ENCODE measurements around the gene KIAA0319L. TPM values are rescaled to one million over a fixed set of nuclear protein-coding genes. Genes with fewer than 3 reads are reported as not detected.
"Not testable (repeated sequence)": the region's sequence is repeated elsewhere in the genome, so short reads cannot be mapped to it uniquely, and the experiment has no call there.

Gene KIAA0319L
- total and polyA plus RNA-seq, 9 donors = 26.7 to 45.9 (median 34.4) TPM

GRCh38 chr1:35470977-35471613 is 86.1 kb downstream of the KIAA0319L start:
- peaks cover 27% of the 10 kb centered on the region for H3K36me3 ChIP-seq (ENCODE audit: control insufficient read depth, insufficient read depth, low read length)
- no peak overlapping the region for H3K27ac ChIP-seq (ENCODE audit: low read length)
- no peaks in the 10 kb centered on the region for H3K27me3 ChIP-seq (ENCODE audit: control insufficient read depth, insufficient read depth, low read length)
- DNase-seq = no peak
- H3K4me1 ChIP-seq (ENCODE audit: control insufficient read depth, insufficient read depth, low read length) = no peaks in the 10 kb centered on the region
- 83% methylated on average over 3 of the region's 4 CpGs for WGBS (ENCODE audit: insufficient coverage)
- H3K4me3 ChIP-seq (ENCODE audit: low read length) = no peak overlapping the region
- no peaks in the 10 kb centered on the region for H3K9me3 ChIP-seq (replicated peaks; ENCODE audit: control insufficient read depth, low read depth, low read length)

DNA sequence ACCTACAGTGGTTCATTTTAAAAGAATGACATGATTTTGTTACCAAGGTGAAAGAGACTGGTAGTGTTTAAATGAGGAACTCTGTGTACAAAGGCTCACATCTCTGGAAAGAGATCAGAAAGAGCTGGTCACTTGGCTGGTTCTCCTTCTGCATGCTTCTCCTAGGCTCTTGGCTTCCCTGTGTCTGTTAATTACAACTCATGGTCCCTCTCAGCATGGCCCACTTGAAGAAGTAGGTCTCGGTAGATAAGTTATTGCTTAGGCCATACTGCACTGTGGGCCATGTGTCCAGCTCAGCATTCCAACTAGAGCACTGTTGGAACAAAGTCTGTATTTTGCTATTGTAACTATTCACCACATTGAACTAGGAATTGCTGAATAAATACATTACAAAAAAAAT is 91.1 kb downstream of the KIAA0319L start:
- Histone ChIP-seq H3K36me3 (ENCODE audit: control insufficient read depth, insufficient read depth, low read length) (peaks cover 54% of the 10 kb centered on the region), H3K9me3 (replicated peaks; ENCODE audit: control insufficient read depth, low read depth, low read length) (peaks cover 2% of the 10 kb centered on the region), H3K4me1 (ENCODE audit: control insufficient read depth, insufficient read depth, low read length) (no peaks in the 10 kb centered on the region), H3K27me3 (ENCODE audit: control insufficient read depth, insufficient read depth, low read length) (no peaks in the 10 kb centered on the region), H3K4me3 (ENCODE audit: low read length) (no peak overlapping the region), H3K27ac (ENCODE audit: low read length) (no peak overlapping the region)
- DNase-seq = no peak
- no CpG with 5 or more reads among the region's 1 CpG for WGBS (ENCODE audit: insufficient coverage)

- peaks cover 39% of the 10 kb centered on the region for H3K36me3 ChIP-seq (ENCODE audit: control insufficient read depth, insufficient read depth, low read length)
- H3K27me3 ChIP-seq (ENCODE audit: control insufficient read depth, insufficient read depth, low read length); H3K4me1 ChIP-seq (ENCODE audit: control insufficient read depth, insufficient read depth, low read length); DNase-seq; H3K9me3 ChIP-seq (replicated peaks; ENCODE audit: control insufficient read depth, low read depth, low read length); H3K4me3 ChIP-seq (ENCODE audit: low read length); H3K27ac ChIP-seq (ENCODE audit: low read length): not testable (repeated sequence)
- 100% methylated on average over 1 of the region's 2 CpGs for WGBS (ENCODE audit: insufficient coverage)
These were observed 93.5 kb downstream of the KIAA0319L start for GRCh38 chr1:35463749-35464148.

DNA sequence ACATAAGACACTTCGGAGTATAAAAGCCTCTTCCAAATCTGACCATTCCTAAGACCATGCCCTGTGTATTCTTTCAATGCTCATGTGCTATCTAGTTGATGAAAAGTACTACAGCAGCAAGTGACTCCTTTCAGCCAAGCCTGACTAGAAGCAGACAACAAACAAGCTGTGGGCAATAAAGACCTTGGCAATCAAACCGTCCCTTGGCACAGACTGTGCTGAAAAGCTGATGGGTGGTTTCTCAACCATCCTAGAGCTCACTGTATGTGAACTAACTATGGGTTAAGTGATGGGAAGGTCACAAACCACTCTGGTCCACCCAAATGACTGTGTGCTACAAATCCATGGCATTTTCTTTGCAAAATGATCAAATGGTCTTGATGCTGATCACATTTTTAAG is 94.0 kb downstream of the KIAA0319L start:
- DNase-seq = no peak
- no peak overlapping the region for H3K27ac ChIP-seq (ENCODE audit: low read length)
- peaks cover 2% of the 10 kb centered on the region for H3K9me3 ChIP-seq (replicated peaks; ENCODE audit: control insufficient read depth, low read depth, low read length)
- no peaks in the 10 kb centered on the region for H3K27me3 ChIP-seq (ENCODE audit: control insufficient read depth, insufficient read depth, low read length)
- H3K4me1 ChIP-seq (ENCODE audit: control insufficient read depth, insufficient read depth, low read length) = no peaks in the 10 kb centered on the region
- 100% methylated on average over 1 of the region's 2 CpGs for WGBS (ENCODE audit: insufficient coverage)
- H3K36me3 ChIP-seq (ENCODE audit: control insufficient read depth, insufficient read depth, low read length) = peaks cover 40% of the 10 kb centered on the region
- no peak overlapping the region for H3K4me3 ChIP-seq (ENCODE audit: low read length)

DNA sequence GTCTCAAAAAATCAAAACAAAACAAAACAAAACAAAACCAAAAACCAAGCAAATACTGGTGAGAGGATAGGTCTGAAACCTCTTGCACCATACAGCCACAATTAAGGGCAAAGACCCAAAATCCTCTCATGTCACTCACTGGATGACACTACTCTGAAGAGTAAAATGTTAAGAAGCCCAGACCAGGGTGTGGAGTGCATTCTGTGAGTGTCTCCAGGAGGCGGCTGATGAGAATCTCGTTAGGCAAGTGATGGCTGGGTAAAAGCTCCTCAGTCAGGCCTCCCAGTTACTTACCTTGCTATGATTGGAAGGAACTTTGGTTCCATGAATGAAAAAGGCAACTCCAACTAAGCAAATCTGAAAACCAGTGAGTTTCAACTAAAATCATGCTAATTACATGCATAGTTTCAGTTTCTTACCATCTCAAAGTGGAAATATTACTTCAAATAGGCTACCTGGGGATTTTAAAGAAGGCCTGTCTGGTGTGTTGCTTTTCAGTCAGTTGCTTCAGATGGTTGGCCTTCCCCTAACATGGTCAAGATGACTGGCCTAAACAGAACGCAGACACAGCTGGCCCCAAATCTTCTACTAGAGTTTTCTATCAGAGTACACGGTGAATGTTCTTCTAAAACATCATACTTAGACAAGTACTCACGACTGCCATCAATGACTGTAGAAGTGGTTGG is 95.1 kb downstream of the KIAA0319L start:
- H3K36me3 ChIP-seq (ENCODE audit: control insufficient read depth, insufficient read depth, low read length) = peaks cover 41% of the 10 kb centered on the region
- WGBS (ENCODE audit: insufficient coverage) = 100% methylated on average over 1 of the region's 5 CpGs

GRCh38 chr1:35460796-35461195 is 96.4 kb downstream of the KIAA0319L start:
- H3K27me3 ChIP-seq (ENCODE audit: control insufficient read depth, insufficient read depth, low read length) = no peaks in the 10 kb centered on the region
- no peak overlapping the region for H3K4me3 ChIP-seq (ENCODE audit: low read length)
- peaks cover 2% of the 10 kb centered on the region for H3K9me3 ChIP-seq (replicated peaks; ENCODE audit: control insufficient read depth, low read depth, low read length)
- WGBS (ENCODE audit: insufficient coverage) = no CpG with 5 or more reads among the region's 2 CpGs
- peaks cover 40% of the 10 kb centered on the region for H3K36me3 ChIP-seq (ENCODE audit: control insufficient read depth, insufficient read depth, low read length)
- no peak overlapping the region for H3K27ac ChIP-seq (ENCODE audit: low read length)
- no peak for DNase-seq
- no peaks in the 10 kb centered on the region for H3K4me1 ChIP-seq (ENCODE audit: control insufficient read depth, insufficient read depth, low read length)

More for the DNA sequence above, 95.1 kb downstream of the KIAA0319L start:
- no peak overlapping the region for H3K27ac ChIP-seq (ENCODE audit: low read length)
- no peak for DNase-seq
- peaks cover 2% of the 10 kb centered on the region for H3K9me3 ChIP-seq (replicated peaks; ENCODE audit: control insufficient read depth, low read depth, low read length)
- no peaks in the 10 kb centered on the region for H3K27me3 ChIP-seq (ENCODE audit: control insufficient read depth, insufficient read depth, low read length)
- H3K4me1 ChIP-seq (ENCODE audit: control insufficient read depth, insufficient read depth, low read length) = no peaks in the 10 kb centered on the region
- no peak overlapping the region for H3K4me3 ChIP-seq (ENCODE audit: low read length)

- DNase-seq = no peak
- WGBS (ENCODE audit: insufficient coverage) = no CpG with 5 or more reads among the region's 1 CpG
- no peak overlapping the region for H3K4me3 ChIP-seq (ENCODE audit: low read length)
- no peaks in the 10 kb centered on the region for H3K9me3 ChIP-seq (replicated peaks; ENCODE audit: control insufficient read depth, low read depth, low read length)
- H3K36me3 ChIP-seq (ENCODE audit: control insufficient read depth, insufficient read depth, low read length) = peaks cover 44% of the 10 kb centered on the region
- no peaks in the 10 kb centered on the region for H3K27me3 ChIP-seq (ENCODE audit: control insufficient read depth, insufficient read depth, low read length)
- no peak overlapping the region for H3K27ac ChIP-seq (ENCODE audit: low read length)
- peaks cover 10% of the 10 kb centered on the region for H3K4me1 ChIP-seq (ENCODE audit: control insufficient read depth, insufficient read depth, low read length)
These were observed 102.6 kb downstream of the KIAA0319L start for GRCh38 chr1:35454616-35455015.

- no peaks in the 10 kb centered on the region for H3K27me3 ChIP-seq (ENCODE audit: control insufficient read depth, insufficient read depth, low read length)
- WGBS (ENCODE audit: insufficient coverage) = no CpG with 5 or more reads among the region's 4 CpGs
- H3K4me3 ChIP-seq (ENCODE audit: low read length) = no peak overlapping the region
- H3K36me3 ChIP-seq (ENCODE audit: control insufficient read depth, insufficient read depth, low read length) = peaks cover 49% of the 10 kb centered on the region
- H3K27ac ChIP-seq (ENCODE audit: low read length) = no peak overlapping the region
- no peaks in the 10 kb centered on the region for H3K9me3 ChIP-seq (replicated peaks; ENCODE audit: control insufficient read depth, low read depth, low read length)
- H3K4me1 ChIP-seq (ENCODE audit: control insufficient read depth, insufficient read depth, low read length) = peaks cover 10% of the 10 kb centered on the region
- no peak for DNase-seq
These were observed 103.0 kb downstream of the KIAA0319L start for GRCh38 chr1:35454176-35454575.

DNA sequence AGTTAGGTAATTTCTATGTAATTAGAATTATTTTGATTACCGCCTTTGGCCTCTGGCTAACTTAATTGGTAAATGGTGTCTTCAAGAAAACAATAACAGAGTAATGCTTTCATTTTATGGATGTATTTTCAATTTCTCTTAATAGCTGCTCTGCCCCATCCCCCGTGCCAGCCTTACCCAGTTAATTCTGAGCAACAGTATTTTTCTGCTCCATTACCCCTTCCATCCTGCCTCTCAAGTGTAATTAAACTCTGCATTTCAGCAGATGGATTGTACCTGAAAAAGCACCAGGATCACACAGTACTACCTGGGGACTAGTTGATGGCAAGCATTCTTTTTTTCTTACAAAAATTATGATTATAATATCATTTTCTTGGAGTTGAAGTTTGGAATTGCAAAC is 104.2 kb downstream of the KIAA0319L start:
- no peaks in the 10 kb centered on the region for H3K9me3 ChIP-seq (replicated peaks; ENCODE audit: control insufficient read depth, low read depth, low read length)
- peaks cover 57% of the 10 kb centered on the region for H3K36me3 ChIP-seq (ENCODE audit: control insufficient read depth, insufficient read depth, low read length)
- DNase-seq = no peak
- H3K4me1 ChIP-seq (ENCODE audit: control insufficient read depth, insufficient read depth, low read length) = peaks cover 10% of the 10 kb centered on the region
- no peak overlapping the region for H3K27ac ChIP-seq (ENCODE audit: low read length)
- 100% methylated on average over 1 of the region's 2 CpGs for WGBS (ENCODE audit: insufficient coverage)
- no peaks in the 10 kb centered on the region for H3K27me3 ChIP-seq (ENCODE audit: control insufficient read depth, insufficient read depth, low read length)
- no peak overlapping the region for H3K4me3 ChIP-seq (ENCODE audit: low read length)

GRCh38 chr1:35452106-35452774 is 105.0 kb downstream of the KIAA0319L start:
- H3K36me3 ChIP-seq (ENCODE audit: control insufficient read depth, insufficient read depth, low read length) = peaks cover 65% of the 10 kb centered on the region
- no peak overlapping the region for H3K4me3 ChIP-seq (ENCODE audit: low read length)
- DNase-seq = peak; percentile 60
- H3K9me3 ChIP-seq (replicated peaks; ENCODE audit: control insufficient read depth, low read depth, low read length) = no peaks in the 10 kb centered on the region
- H3K27me3 ChIP-seq (ENCODE audit: control insufficient read depth, insufficient read depth, low read length) = no peaks in the 10 kb centered on the region
- 0% methylated on average over 1 of the region's 1 CpG for WGBS (ENCODE audit: insufficient coverage)
- H3K27ac ChIP-seq (ENCODE audit: low read length) = peak overlapping the region; percentile 35
- peaks cover 10% of the 10 kb centered on the region for H3K4me1 ChIP-seq (ENCODE audit: control insufficient read depth, insufficient read depth, low read length)

Data from muscle of leg (tissue), 11 donors.